Endometrium (tissue), 2 donors: Measurements from ENCODE around the gene TMEM94.

Experiments
- FAIRE-seq: peaks from 2 replicates; lab custom pipeline; 2012; peaks lifted over from hg19 to GRCh38; lab: Jason Lieb, UNC
- donor health status: control.
- donor health status: control.

TMEM94 gene

GRCh38 chr17:75530837-75531720 lies 74.6 kb downstream of the TMEM94 start:
- no peak for FAIRE-seq

GRCh38 chr17:75531721-75532072 lies 75.3 kb downstream of the TMEM94 start:
- no peak for FAIRE-seq

- no peak for FAIRE-seq
These were observed 78.7 kb downstream of the TMEM94 start for GRCh38 chr17:75535119-75535537.

- FAIRE-seq, result no peak
These were observed 79.4 kb downstream of the TMEM94 start for GRCh38 chr17:75535871-75536270.

- FAIRE-seq, result no peak
These were observed 79.9 kb downstream of the TMEM94 start for GRCh38 chr17:75536366-75536765.

GRCh38 chr17:75539967-75540729 lies 83.7 kb downstream of the TMEM94 start:
- FAIRE-seq, result no peak

- FAIRE-seq, result no peak
These were observed 84.6 kb downstream of the TMEM94 start for GRCh38 chr17:75540923-75541503.

GRCh38 chr17:75542229-75542628 lies 85.8 kb downstream of the TMEM94 start:
- FAIRE-seq, result no peak

GRCh38 chr17:75542728-75543336 lies 86.4 kb downstream of the TMEM94 start:
- no peak for FAIRE-seq

- FAIRE-seq, result no peak
These were observed 87.8 kb downstream of the TMEM94 start for GRCh38 chr17:75544250-75544649.

GRCh38 chr17:75546181-75546580 lies 89.7 kb downstream of the TMEM94 start:
- FAIRE-seq, result no peak

GRCh38 chr17:75547091-75547490 lies 90.7 kb downstream of the TMEM94 start:
- no peak for FAIRE-seq

- no peak for FAIRE-seq
These were observed 92.4 kb downstream of the TMEM94 start for GRCh38 chr17:75548813-75549212.
